ENCODE data around the gene YY2.

Gene YY2

DNA sequence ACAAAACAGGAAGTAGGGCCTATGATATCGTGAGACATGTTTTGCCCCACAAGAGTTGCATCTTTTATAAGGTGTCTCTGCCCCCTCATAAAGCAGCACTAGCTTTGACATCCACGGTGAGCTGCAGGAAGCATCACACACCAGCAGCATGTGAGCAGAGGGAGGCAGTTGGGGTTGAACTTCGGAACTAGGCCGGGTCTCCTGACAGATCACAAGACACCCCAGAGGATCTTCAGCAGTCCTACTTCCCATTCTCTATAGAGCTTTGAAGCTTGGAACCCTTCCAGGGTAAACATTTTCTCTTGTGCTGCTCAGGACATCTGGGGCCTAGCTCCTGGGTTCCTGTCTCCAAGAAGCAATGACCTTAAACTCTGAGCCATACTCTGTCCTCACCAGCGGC, 27.5 kb downstream of the YY2 start:
- Histone ChIP-seq H4K20me1 (ENCODE audit: control insufficient read depth, insufficient read depth, low read depth, low read length) (no peaks in the 10 kb centered on the region), H3K27ac (ENCODE audit: low read depth, low read length) (no peak overlapping the region), H3K4me3 (ENCODE audit: low read length) (no peak overlapping the region), H3K9me2 (replicated peaks; ENCODE audit: control insufficient read depth, low read length) (no peaks in the 10 kb centered on the region), H3K27me3 (ENCODE audit: control insufficient read depth, low read length) (no peaks in the 10 kb centered on the region), H3K4me2 (ENCODE audit: low read length) (no peak overlapping the region), H3K4me1 (ENCODE audit: control insufficient read depth, low read length) (no peaks in the 10 kb centered on the region), H3K79me2 (ENCODE audit: control insufficient read depth, low read length) (no peaks in the 10 kb centered on the region), H3F3A (ENCODE audit: control insufficient read depth, insufficient read depth) (no peaks in the 10 kb centered on the region), H3K9me3 (ENCODE audit: control insufficient read depth, insufficient read depth, low read length) (no peaks in the 10 kb centered on the region), H3K36me3 (ENCODE audit: control insufficient read depth, low read length) (peaks cover 2% of the 10 kb centered on the region; the same call in 1 of the 2 replicates)
- TF ChIP-seq EZH2phosphoT487 (IDR thresholded peaks at IDR 0.05; ENCODE audit: borderline replicate concordance, low read length): no peak
- TF ChIP-seq, protein P1, sequence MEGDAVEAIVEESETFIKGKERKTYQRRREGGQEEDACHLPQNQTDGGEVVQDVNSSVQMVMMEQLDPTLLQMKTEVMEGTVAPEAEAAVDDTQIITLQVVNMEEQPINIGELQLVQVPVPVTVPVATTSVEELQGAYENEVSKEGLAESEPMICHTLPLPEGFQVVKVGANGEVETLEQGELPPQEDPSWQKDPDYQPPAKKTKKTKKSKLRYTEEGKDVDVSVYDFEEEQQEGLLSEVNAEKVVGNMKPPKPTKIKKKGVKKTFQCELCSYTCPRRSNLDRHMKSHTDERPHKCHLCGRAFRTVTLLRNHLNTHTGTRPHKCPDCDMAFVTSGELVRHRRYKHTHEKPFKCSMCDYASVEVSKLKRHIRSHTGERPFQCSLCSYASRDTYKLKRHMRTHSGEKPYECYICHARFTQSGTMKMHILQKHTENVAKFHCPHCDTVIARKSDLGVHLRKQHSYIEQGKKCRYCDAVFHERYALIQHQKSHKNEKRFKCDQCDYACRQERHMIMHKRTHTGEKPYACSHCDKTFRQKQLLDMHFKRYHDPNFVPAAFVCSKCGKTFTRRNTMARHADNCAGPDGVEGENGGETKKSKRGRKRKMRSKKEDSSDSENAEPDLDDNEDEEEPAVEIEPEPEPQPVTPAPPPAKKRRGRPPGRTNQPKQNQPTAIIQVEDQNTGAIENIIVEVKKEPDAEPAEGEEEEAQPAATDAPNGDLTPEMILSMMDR (IDR thresholded peaks at IDR 0.05; ENCODE audit: low read depth, low read length, poor library complexity, severe bottlenecking): no peak

DNA sequence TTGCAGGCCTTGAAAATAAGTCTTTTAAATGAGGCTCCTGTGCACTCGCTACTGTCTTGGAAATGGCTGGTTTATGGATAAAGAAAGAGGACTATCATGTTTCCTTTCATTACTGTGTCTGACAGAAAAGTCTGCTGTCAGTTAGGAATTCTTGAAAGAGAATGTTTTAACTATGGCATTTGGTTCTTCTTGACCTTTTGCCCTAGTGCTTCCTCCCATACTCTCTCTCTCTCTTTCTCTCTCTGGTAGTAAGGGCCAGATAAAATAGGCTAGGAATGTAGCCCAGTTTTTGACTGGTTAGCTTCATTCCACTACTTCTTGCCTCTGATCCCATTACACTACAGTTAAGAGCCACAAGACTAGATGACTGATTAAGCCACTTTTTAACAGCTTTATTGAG, 29.8 kb downstream of the YY2 start:
- no peak for TF ChIP-seq EZH2phosphoT487 (IDR thresholded peaks at IDR 0.05; ENCODE audit: borderline replicate concordance, low read length)
- TF ChIP-seq, protein P1 (IDR thresholded peaks at IDR 0.05; ENCODE audit: low read depth, low read length, poor library complexity, severe bottlenecking): no peak

DNA sequence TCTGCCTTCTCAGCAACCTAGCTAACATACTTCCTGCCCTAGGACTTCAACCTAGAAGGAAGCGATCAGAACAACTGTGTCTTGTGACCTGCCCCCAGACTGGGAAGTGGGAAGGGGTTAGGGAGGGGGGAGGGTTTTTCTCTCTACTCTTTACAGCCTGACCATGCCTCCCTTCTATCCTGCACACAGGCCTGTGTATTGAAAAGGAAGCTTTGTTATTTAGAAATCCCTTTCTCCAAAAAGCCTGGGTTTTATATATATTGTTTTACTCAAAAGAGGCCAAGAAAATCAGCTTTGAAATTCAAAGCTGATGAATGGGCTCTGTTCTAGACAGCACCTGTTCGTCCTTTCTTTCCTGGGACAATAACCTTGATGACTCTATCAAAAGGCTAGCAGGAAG, 49.5 kb downstream of the YY2 start:
- no peaks in the 10 kb centered on the region for H3K4me1 ChIP-seq (ENCODE audit: control insufficient read depth, low read length)
- no peak overlapping the region for H3K27ac ChIP-seq (ENCODE audit: low read depth, low read length)
- H3K4me2 ChIP-seq (ENCODE audit: low read length): no peak overlapping the region
- H3K36me3 ChIP-seq (ENCODE audit: control insufficient read depth, low read length): no peaks in the 10 kb centered on the region
- H3F3A ChIP-seq (ENCODE audit: control insufficient read depth, insufficient read depth): no peaks in the 10 kb centered on the region
- no peak overlapping the region for H3K4me3 ChIP-seq (ENCODE audit: low read length)
- H3K79me2 ChIP-seq (ENCODE audit: control insufficient read depth, low read length): no peaks in the 10 kb centered on the region
- no peaks in the 10 kb centered on the region for H3K9me2 ChIP-seq (replicated peaks; ENCODE audit: control insufficient read depth, low read length)
- no peaks in the 10 kb centered on the region for H3K9me3 ChIP-seq (ENCODE audit: control insufficient read depth, insufficient read depth, low read length)
- no peaks in the 10 kb centered on the region for H3K27me3 ChIP-seq (ENCODE audit: control insufficient read depth, low read length)
- TF ChIP-seq EZH2phosphoT487 (IDR thresholded peaks at IDR 0.05; ENCODE audit: borderline replicate concordance, low read length): no peak
- TF ChIP-seq, protein P1 (IDR thresholded peaks at IDR 0.05; ENCODE audit: low read depth, low read length, poor library complexity, severe bottlenecking): no peak
- H4K20me1 ChIP-seq (ENCODE audit: control insufficient read depth, insufficient read depth, low read depth, low read length): no peaks in the 10 kb centered on the region

More for the DNA sequence above, 29.8 kb downstream of the YY2 start:
- H3K9me2 ChIP-seq (replicated peaks; ENCODE audit: control insufficient read depth, low read length): no peaks in the 10 kb centered on the region
- H3K9me3 ChIP-seq (ENCODE audit: control insufficient read depth, insufficient read depth, low read length): no peaks in the 10 kb centered on the region
- H3K4me2 ChIP-seq (ENCODE audit: low read length): no peak overlapping the region
- no peaks in the 10 kb centered on the region for H3F3A ChIP-seq (ENCODE audit: control insufficient read depth, insufficient read depth)
- no peaks in the 10 kb centered on the region for H3K27me3 ChIP-seq (ENCODE audit: control insufficient read depth, low read length)
- peaks cover 2% of the 10 kb centered on the region; the same call in 1 of the 2 replicates for H3K36me3 ChIP-seq (ENCODE audit: control insufficient read depth, low read length)
- no peak overlapping the region for H3K27ac ChIP-seq (ENCODE audit: low read depth, low read length)
- no peak overlapping the region for H3K4me3 ChIP-seq (ENCODE audit: low read length)
- H3K79me2 ChIP-seq (ENCODE audit: control insufficient read depth, low read length): no peaks in the 10 kb centered on the region
- H3K4me1 ChIP-seq (ENCODE audit: control insufficient read depth, low read length): no peaks in the 10 kb centered on the region
- no peaks in the 10 kb centered on the region for H4K20me1 ChIP-seq (ENCODE audit: control insufficient read depth, insufficient read depth, low read depth, low read length)

Measured in DOHH2 (cell line).